Neuronal stem cell (in vitro differentiated cells): ENCODE measurements around the gene SSR3.
A peak's percentile ranks its signal among the peaks of the same experiment; 100 is the strongest.

ENCODE experiments used
- DNase-seq: peaks from one replicate; pipeline ENCODE4 v3.0.0-alpha.2; 2013; ENCODE audit warnings: low spot score
- H2AFZ ChIP-seq: one replicate; pipeline ENCODE4 v1.6.1; 2013; ENCODE audit warnings: mild to moderate bottlenecking, low read length, inconsistent platforms
- H2AK5ac ChIP-seq: 2 replicates; pipeline ENCODE4 v1.6.1; 2013; ENCODE audit warnings: low read depth, mild to moderate bottlenecking, inconsistent platforms, low read length, moderate library complexity, mixed read lengths
- H2BK120ac ChIP-seq: 2 replicates; pipeline ENCODE4 v1.6.1; 2013; ENCODE audit warnings: low read depth, mild to moderate bottlenecking, inconsistent platforms, low read length, moderate library complexity, mixed read lengths
- H2BK12ac ChIP-seq: one replicate; pipeline ENCODE4 v1.6.1; 2013; ENCODE audit warnings: low read length, inconsistent platforms
- H2BK15ac ChIP-seq: 2 replicates; pipeline ENCODE4 v1.6.1; 2013; ENCODE audit warnings: mild to moderate bottlenecking, low read length, inconsistent platforms, mixed read lengths
- H2BK5ac ChIP-seq: one replicate; pipeline ENCODE4 v1.6.1; 2013; ENCODE audit warnings: inconsistent platforms, mild to moderate bottlenecking, low read length, moderate library complexity
- H3K14ac ChIP-seq: one replicate; pipeline ENCODE4 v1.6.1; 2013; ENCODE audit warnings: low read length, inconsistent platforms
- H3K18ac ChIP-seq: 2 replicates; pipeline ENCODE4 v1.6.1; 2013; ENCODE audit warnings: low read length, inconsistent platforms
- H3K23ac ChIP-seq: 2 replicates; pipeline ENCODE4 v1.6.1; 2013; ENCODE audit warnings: low read depth, mild to moderate bottlenecking, mixed read lengths, low read length, inconsistent platforms; ENCODE audit not compliant: poor library complexity
- H3K27ac ChIP-seq: replicated peaks from 3 replicates; pipeline ENCODE4 v1.5.1; 2013; ENCODE audit warnings: low read length, inconsistent platforms
- H3K27me3 ChIP-seq, 3 experiments: 2 replicates each; pipeline ENCODE4 v1.6.1; 2013; ENCODE audit warnings: low read length in 3 of 3, mild to moderate bottlenecking in 2 of 3, inconsistent platforms in 1 of 3, low read depth in 1 of 3, mixed read lengths in 1 of 3, moderate library complexity in 1 of 3; ENCODE audit not compliant: control insufficient read depth in 3 of 3, insufficient read depth in 3 of 3
- H3K36me3 ChIP-seq, 2 donors: replicated peaks in 1 of 2; 2 replicates each; pipeline ENCODE4 v1.6.1; 2013; ENCODE audit warnings: low read length in 2 of 2; ENCODE audit not compliant: control insufficient read depth in 2 of 2, insufficient read depth in 2 of 2
- H3K4ac ChIP-seq: 2 replicates; pipeline ENCODE4 v1.6.1; 2013; ENCODE audit warnings: inconsistent platforms, mild to moderate bottlenecking, low read length, moderate library complexity
- H3K4me1 ChIP-seq, 2 donors: 1 replicate in 1 of 2; 2 replicates in 1 of 2; pipeline ENCODE4 v1.6.1; 2013; ENCODE audit warnings: low read length in 2 of 2, low read depth in 1 of 2; ENCODE audit not compliant: control insufficient read depth in 2 of 2, insufficient read depth in 1 of 2
- H3K4me2 ChIP-seq: one replicate; pipeline ENCODE4 v1.6.1; 2013; ENCODE audit warnings: mild to moderate bottlenecking, low read length, inconsistent platforms; ENCODE audit not compliant: insufficient read depth, poor library complexity, severe bottlenecking
- H3K4me3 ChIP-seq, 2 donors: 2 replicates each; pipeline ENCODE4 v1.5.1; 2013; ENCODE audit warnings: low read length in 2 of 2, mild to moderate bottlenecking in 2 of 2, inconsistent platforms in 1 of 2, moderate library complexity in 1 of 2
- H3K79me1 ChIP-seq: one replicate; pipeline ENCODE4 v1.6.1; 2013; ENCODE audit warnings: low read depth, mild to moderate bottlenecking, inconsistent platforms, low read length, moderate library complexity
- H3K9ac ChIP-seq: one replicate; pipeline ENCODE4 v1.6.1; 2013; ENCODE audit warnings: mild to moderate bottlenecking, low read depth, low read length, inconsistent platforms; ENCODE audit not compliant: poor library complexity
- H3K9me3 ChIP-seq, 2 donors: replicated peaks in 1 of 2; 2 replicates each; pipeline versions ENCODE3 to v1.6.1; 2013; ENCODE audit warnings: low read length in 2 of 2, mild to moderate bottlenecking in 2 of 2, inconsistent platforms in 1 of 2, low read depth in 1 of 2, mixed read lengths in 1 of 2, moderate library complexity in 1 of 2; ENCODE audit not compliant: control insufficient read depth in 2 of 2, insufficient read depth in 1 of 2
- H4K8ac ChIP-seq: one replicate; pipeline ENCODE4 v1.6.1; 2013; ENCODE audit warnings: low read depth, mild to moderate bottlenecking, inconsistent platforms, low read length, moderate library complexity
- H4K91ac ChIP-seq: one replicate; pipeline ENCODE4 v1.6.1; 2013; ENCODE audit warnings: low read length, low read depth, mild to moderate bottlenecking, inconsistent platforms; ENCODE audit not compliant: poor library complexity
- WGBS, 2 donors: extraction: QIAGEN DNeasy Blood & Tissue Kit; methylation state at CpG; one replicate each; pipeline ENCODE4 v1.1.7; 2013; ENCODE audit warnings: missing lambda C conversion rate in 2 of 2, mixed read lengths in 1 of 2; ENCODE audit not compliant: insufficient read length in 2 of 2, insufficient replicate concordance in 1 of 2; ENCODE audit errors: extremely low coverage in 2 of 2; 5-methylcytosine and 5-hydroxymethylcytosine counted together

The SSR3 gene

DNA sequence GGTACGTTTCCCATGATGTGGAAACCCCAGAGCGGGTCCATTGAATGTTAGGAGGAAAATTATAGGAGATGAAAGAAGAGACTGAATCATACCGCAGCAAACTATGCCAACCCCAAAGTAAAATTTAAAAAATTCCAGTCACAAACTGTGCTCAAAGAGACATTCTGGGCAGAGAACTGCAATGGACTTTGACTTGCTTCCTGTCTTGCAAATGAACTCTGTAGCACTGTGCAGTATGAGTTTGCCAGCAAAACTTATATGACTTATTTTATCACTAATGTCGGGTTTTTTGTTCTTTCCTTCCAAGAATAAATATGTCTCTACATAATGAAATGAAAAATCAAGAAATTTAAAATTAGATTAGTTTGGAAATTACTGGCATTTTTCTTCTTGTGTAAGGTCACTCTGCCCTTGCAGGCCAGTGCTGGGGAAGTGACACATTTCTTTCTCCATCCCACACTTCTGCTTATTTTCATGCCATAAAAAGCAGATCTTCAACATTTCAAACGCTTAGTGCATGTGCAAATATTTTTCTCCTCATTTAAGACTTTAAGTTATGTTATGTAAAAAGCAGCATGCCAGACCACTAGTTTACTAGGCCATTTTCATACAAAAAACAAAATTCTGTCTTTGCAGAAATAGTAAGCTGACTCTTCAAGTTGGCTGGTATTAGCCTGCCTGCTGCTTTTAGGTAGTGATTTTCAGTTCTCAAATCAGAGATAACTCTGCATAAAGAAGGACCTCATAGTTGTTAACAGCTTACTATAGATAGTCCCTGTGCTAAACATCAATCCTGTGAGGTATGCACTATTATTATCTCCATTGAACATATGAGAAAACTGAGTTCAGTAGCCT lies 32.2 kb upstream of the SSR3 start:
- WGBS, 2 donors: no CpG with 5 or more reads among the region's 5 CpGs
- DNase-seq: no peak
- H2AFZ ChIP-seq: no peak overlapping the region

DNA sequence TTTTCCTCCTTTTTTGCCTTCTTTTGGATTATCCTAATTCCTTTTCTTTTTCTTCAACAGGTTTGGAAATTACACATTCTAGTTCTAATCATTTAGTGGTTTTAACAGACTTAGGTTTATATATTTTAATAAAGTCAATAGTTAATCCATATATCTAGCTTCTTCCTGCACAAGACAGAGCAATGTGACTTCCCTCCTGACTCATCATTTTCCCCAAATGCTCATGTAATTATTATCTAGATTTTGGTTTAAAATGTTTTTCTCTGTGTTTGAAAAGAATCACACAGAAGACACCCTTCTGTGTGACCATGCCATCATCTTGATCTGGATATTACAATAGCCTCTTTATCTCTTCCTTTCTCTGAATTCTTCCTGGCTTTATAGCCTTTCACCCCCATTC lies 28.6 kb upstream of the SSR3 start:
- no peak overlapping the region for H3K27ac ChIP-seq
- peak overlapping the region; percentile 7 for H2AFZ ChIP-seq
- no peak overlapping the region for H3K4me3 ChIP-seq
- H3K4ac ChIP-seq: no peak overlapping the region
- no peak overlapping the region for H2BK12ac ChIP-seq
- no peaks in the 10 kb centered on the region for H3K27me3 ChIP-seq
- H4K8ac ChIP-seq: no peak overlapping the region
- no peaks in the 10 kb centered on the region for H3K36me3 ChIP-seq
- no peak overlapping the region for H3K14ac ChIP-seq
- H3K23ac ChIP-seq: no peak overlapping the region
- H2BK120ac ChIP-seq: no peak overlapping the region
- no peaks in the 10 kb centered on the region for H3K9me3 ChIP-seq
- no peak overlapping the region for H2AK5ac ChIP-seq
- no peak for DNase-seq
- H3K4me1 ChIP-seq: no peaks in the 10 kb centered on the region
- H2BK5ac ChIP-seq: no peak overlapping the region
- H2BK15ac ChIP-seq: no peak overlapping the region
- H3K79me1 ChIP-seq: no peaks in the 10 kb centered on the region
- no peak overlapping the region for H3K18ac ChIP-seq
- H4K91ac ChIP-seq: no peak overlapping the region
- no peak overlapping the region for H3K4me2 ChIP-seq
- H3K9ac ChIP-seq: no peak overlapping the region

More for the DNA sequence above, 32.2 kb upstream of the SSR3 start:
- Histone ChIP-seq H3K79me1 (no peaks in the 10 kb centered on the region), H3K4me2 (no peak overlapping the region), H3K14ac (no peak overlapping the region), H3K4me3 (no peak overlapping the region), H3K27ac (no peak overlapping the region), H2BK120ac (no peak overlapping the region), H2BK15ac (no peak overlapping the region), H3K23ac (no peak overlapping the region), H3K4ac (no peak overlapping the region), H3K9me3 (no peaks in the 10 kb centered on the region), H3K36me3 (no peaks in the 10 kb centered on the region), H3K9ac (no peak overlapping the region), H2AK5ac (no peak overlapping the region), H4K8ac (no peak overlapping the region), H2BK5ac (no peak overlapping the region), H3K4me1 (no peaks in the 10 kb centered on the region), H3K27me3 (no peaks in the 10 kb centered on the region), H4K91ac (no peak overlapping the region), H3K18ac (no peak overlapping the region), H2BK12ac (no peak overlapping the region)

DNA sequence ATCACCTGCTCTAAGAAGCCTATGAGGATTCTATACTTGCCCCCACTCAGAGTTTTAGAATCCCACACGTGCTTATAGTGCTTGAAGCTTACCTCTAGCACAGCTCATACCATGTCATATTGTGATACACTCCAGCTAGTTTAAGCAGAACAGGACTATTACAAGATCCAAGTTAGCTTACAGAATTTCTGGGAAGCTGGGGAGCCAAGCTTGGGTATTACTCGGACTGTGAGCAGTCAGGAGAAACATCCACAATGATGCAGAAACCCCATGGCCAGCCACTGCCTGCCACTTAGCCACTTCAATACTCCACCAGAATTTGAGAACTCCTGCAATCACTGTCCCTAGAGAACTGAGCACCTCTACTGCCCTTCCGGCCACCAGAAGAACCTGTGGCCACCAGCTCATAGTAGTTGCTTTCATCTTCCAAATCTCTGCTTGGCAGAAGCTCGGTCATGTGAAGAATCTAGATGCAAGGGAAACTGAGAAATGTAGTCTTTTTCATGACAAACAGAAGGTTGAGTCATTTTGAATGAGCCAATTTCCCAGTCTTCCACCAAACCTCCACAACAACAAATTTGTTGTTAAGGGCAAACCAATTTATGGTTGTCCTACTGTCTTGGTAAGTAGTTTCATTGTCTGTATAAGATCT lies 27.7 kb upstream of the SSR3 start:
- no peak overlapping the region for H3K4me2 ChIP-seq
- H3K27me3 ChIP-seq: no peaks in the 10 kb centered on the region
- DNase-seq: no peak
- H3K27ac ChIP-seq: no peak overlapping the region
- no CpG with 5 or more reads among the region's 4 CpGs for WGBS, 2 donors
- H3K9ac ChIP-seq: no peak overlapping the region
- no peak overlapping the region for H2AK5ac ChIP-seq
- H3K4me3 ChIP-seq: no peak overlapping the region
- no peak overlapping the region for H4K91ac ChIP-seq
- no peaks in the 10 kb centered on the region for H3K36me3 ChIP-seq
- H2AFZ ChIP-seq: no peak overlapping the region
- H2BK15ac ChIP-seq: no peak overlapping the region
- H3K9me3 ChIP-seq: no peaks in the 10 kb centered on the region
- H3K23ac ChIP-seq: no peak overlapping the region
- no peaks in the 10 kb centered on the region for H3K4me1 ChIP-seq
- H4K8ac ChIP-seq: no peak overlapping the region
- no peak overlapping the region for H3K14ac ChIP-seq
- no peak overlapping the region for H3K4ac ChIP-seq
- H2BK12ac ChIP-seq: no peak overlapping the region
- H2BK5ac ChIP-seq: no peak overlapping the region
- no peak overlapping the region for H2BK120ac ChIP-seq
- no peak overlapping the region for H3K18ac ChIP-seq
- H3K79me1 ChIP-seq: no peaks in the 10 kb centered on the region

DNA sequence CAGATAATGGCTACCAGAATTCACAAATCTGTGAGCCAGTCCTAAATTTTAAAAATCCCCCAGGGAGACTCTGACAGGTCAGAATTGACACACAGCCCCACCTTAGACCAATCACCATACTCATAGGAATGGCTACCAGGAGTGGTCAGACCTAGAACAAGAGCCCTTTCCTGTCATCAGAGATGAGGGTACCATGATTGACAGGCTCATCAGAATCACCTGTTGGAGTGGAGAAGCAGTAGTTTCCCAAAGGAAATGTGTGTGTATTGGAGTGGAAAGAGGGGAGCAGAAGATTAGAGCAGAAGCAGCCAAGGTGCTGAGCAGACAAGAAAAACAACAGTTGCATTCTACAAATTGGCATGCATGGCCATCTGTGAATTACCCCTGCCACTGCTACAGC lies 27.0 kb upstream of the SSR3 start:
- no peak overlapping the region for H2AK5ac ChIP-seq
- H3K27me3 ChIP-seq: no peaks in the 10 kb centered on the region
- no peak overlapping the region for H3K23ac ChIP-seq
- no peak overlapping the region for H3K18ac ChIP-seq
- no peak overlapping the region for H2BK5ac ChIP-seq
- H3K14ac ChIP-seq: no peak overlapping the region
- H3K4me2 ChIP-seq: no peak overlapping the region
- H3K27ac ChIP-seq: no peak overlapping the region
- no peak overlapping the region for H3K4ac ChIP-seq
- no peak overlapping the region for H2BK15ac ChIP-seq
- no peak overlapping the region for H3K4me3 ChIP-seq
- no peaks in the 10 kb centered on the region for H3K36me3 ChIP-seq
- H2BK12ac ChIP-seq: no peak overlapping the region
- H3K79me1 ChIP-seq: no peaks in the 10 kb centered on the region
- H4K8ac ChIP-seq: no peak overlapping the region
- no peak for DNase-seq
- no peak overlapping the region for H4K91ac ChIP-seq
- no peak overlapping the region for H2AFZ ChIP-seq
- no peaks in the 10 kb centered on the region for H3K4me1 ChIP-seq
- H3K9me3 ChIP-seq: no peaks in the 10 kb centered on the region
- H2BK120ac ChIP-seq: no peak overlapping the region
- no peak overlapping the region for H3K9ac ChIP-seq
